ENCODE results near the gene RTTN.

RTTN gene

GRCh38 chr18:70069965-70070364, 135.5 kb downstream of the RTTN start:
- no peaks in the 10 kb centered on the region for H3K27me3 ChIP-seq (ENCODE audit: insufficient read depth, low read length)
- no peak overlapping the region for H3K4me3 ChIP-seq (ENCODE audit: low read length)
- H3K36me3 ChIP-seq (ENCODE audit: insufficient read depth, low read depth, low read length), result peaks cover 7% of the 10 kb centered on the region
- H3K27ac ChIP-seq (ENCODE audit: low read length), result no peak overlapping the region
- no peaks in the 10 kb centered on the region for H3K9me3 ChIP-seq (ENCODE audit: insufficient read depth, low read depth, low read length)
- no peaks in the 10 kb centered on the region for H3K4me1 ChIP-seq (ENCODE audit: insufficient read depth, low read length)
- no peak overlapping the region for H3K9ac ChIP-seq (ENCODE audit: low read depth, low read length)

DNA sequence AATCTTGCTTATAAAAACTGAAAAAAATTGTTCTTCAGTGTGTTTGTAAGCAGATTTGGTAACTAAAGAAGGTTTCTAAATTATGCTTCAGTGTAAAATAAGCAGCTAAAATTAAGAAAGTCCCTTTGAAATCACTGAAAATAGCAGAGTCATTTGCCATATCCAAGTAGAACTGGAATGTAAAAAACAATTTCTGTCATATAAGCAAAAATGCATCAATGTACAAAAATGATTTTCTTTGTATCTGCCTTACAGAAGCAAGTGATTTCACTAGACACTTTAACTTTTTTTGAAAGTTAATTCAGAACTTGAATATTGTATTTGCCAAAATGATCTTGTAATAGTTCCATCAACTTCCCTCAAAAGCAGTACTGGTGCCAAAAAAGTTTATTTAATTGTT, 136.1 kb downstream of the RTTN start:
- Histone ChIP-seq H3K4me1 (ENCODE audit: insufficient read depth, low read length) (no peaks in the 10 kb centered on the region), H3K27me3 (ENCODE audit: insufficient read depth, low read length) (no peaks in the 10 kb centered on the region), H3K27ac (ENCODE audit: low read length) (no peak overlapping the region), H3K9me3 (ENCODE audit: insufficient read depth, low read depth, low read length) (no peaks in the 10 kb centered on the region), H3K4me3 (ENCODE audit: low read length) (no peak overlapping the region), H3K36me3 (ENCODE audit: insufficient read depth, low read depth, low read length) (peaks cover 7% of the 10 kb centered on the region), H3K9ac (ENCODE audit: low read depth, low read length) (no peak overlapping the region)

DNA sequence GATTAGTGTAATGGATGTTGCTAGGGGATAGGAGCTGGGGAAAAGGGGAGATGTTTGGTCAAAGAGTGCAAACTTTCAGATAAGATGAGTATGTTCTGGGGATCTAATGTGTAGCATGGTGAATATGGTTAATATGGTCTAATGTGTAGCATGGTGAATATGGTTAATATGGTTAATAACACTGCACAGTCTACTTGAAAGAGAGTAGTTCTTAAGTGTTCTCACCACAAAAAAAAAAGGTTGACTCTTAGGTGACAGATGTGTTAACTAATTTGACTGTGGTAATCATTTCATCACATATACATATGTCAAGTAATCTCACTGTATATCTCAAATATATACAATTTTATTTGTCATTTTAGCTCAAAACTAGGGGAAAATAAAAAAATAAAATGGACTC, 136.5 kb downstream of the RTTN start:
- Histone ChIP-seq H3K27me3 (ENCODE audit: insufficient read depth, low read length) (no peaks in the 10 kb centered on the region), H3K27ac (ENCODE audit: low read length) (no peak overlapping the region), H3K36me3 (ENCODE audit: insufficient read depth, low read depth, low read length) (peaks cover 7% of the 10 kb centered on the region), H3K9me3 (ENCODE audit: insufficient read depth, low read depth, low read length) (no peaks in the 10 kb centered on the region), H3K4me1 (ENCODE audit: insufficient read depth, low read length) (no peaks in the 10 kb centered on the region), H3K4me3 (ENCODE audit: low read length) (no peak overlapping the region), H3K9ac (ENCODE audit: low read depth, low read length) (no peak overlapping the region)

- Histone ChIP-seq H3K27me3 (ENCODE audit: insufficient read depth, low read length) (no peaks in the 10 kb centered on the region), H3K27ac (ENCODE audit: low read length) (no peak overlapping the region), H3K9ac (ENCODE audit: low read depth, low read length) (no peak overlapping the region), H3K36me3 (ENCODE audit: insufficient read depth, low read depth, low read length) (peaks cover 10% of the 10 kb centered on the region; the same call in 1 of the 2 replicates), H3K4me1 (ENCODE audit: insufficient read depth, low read length) (no peaks in the 10 kb centered on the region), H3K9me3 (ENCODE audit: insufficient read depth, low read depth, low read length) (no peaks in the 10 kb centered on the region), H3K4me3 (ENCODE audit: low read length) (no peak overlapping the region)
These were observed 145.8 kb downstream of the RTTN start for GRCh38 chr18:70059684-70060083.

DNA sequence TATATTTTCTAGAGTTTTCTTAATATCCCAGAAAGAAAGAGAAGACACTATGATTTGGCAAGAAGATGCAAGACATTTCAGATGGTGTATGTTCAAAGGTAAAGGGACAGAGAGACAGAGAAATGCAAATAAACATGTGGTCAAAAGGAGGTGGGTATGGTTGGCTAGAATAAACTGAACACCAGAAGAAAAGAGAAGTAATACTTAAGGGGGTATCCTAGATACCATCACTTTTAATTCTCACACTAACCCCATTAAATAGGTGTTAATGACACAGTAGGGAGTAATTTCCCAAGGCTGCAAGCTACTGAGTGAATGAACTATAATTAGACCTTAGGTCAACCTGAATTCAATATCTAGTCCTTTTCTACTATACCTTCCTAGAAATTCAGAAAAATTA, 146.6 kb downstream of the RTTN start:
- no peak overlapping the region for H3K27ac ChIP-seq (ENCODE audit: low read length)
- H3K9ac ChIP-seq (ENCODE audit: low read depth, low read length), result no peak overlapping the region
- no peaks in the 10 kb centered on the region for H3K4me1 ChIP-seq (ENCODE audit: insufficient read depth, low read length)
- H3K36me3 ChIP-seq (ENCODE audit: insufficient read depth, low read depth, low read length), result peaks cover 10% of the 10 kb centered on the region; the same call in 1 of the 2 replicates
- H3K27me3 ChIP-seq (ENCODE audit: insufficient read depth, low read length), result no peaks in the 10 kb centered on the region
- no peak overlapping the region for H3K4me3 ChIP-seq (ENCODE audit: low read length)
- H3K9me3 ChIP-seq (ENCODE audit: insufficient read depth, low read depth, low read length), result no peaks in the 10 kb centered on the region

DNA sequence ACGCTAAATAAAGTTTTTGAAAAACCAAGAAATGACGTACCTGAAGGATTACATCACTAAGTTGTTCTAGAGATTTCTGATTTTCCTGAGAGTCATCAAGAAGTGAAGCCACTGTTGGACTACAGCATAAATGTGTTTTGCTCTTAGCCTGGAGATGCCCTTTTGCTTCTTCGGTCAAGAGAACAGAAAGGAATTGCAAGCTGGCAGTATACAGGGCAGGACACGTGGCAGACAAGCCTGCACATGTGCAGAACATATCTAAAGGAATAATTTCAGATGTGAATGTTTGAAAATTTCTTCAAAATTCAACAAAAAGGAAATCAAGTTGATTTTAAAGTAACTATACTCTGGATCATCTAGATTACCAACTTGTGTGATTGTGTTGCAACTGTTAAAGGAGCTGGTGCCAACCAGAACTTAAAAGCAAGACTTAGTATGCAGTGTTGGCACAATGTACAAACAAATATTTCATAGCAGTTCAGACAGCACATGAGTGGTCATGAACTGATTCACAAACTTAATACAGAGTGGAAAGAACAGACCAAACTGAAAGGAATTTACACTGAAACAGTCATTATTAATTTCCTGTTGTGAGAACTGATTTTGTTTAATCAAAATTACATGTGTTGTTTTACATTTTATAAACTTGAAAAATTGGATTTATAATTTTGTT, 157.4 kb downstream of the RTTN start:
- Histone ChIP-seq H3K9ac (ENCODE audit: low read depth, low read length) (no peak overlapping the region), H3K27ac (ENCODE audit: low read length) (no peak overlapping the region), H3K27me3 (ENCODE audit: insufficient read depth, low read length) (no peaks in the 10 kb centered on the region), H3K36me3 (ENCODE audit: insufficient read depth, low read depth, low read length) (no peaks in the 10 kb centered on the region; the same call in none of the 2 replicates), H3K4me3 (ENCODE audit: low read length) (no peak overlapping the region), H3K9me3 (ENCODE audit: insufficient read depth, low read depth, low read length) (no peaks in the 10 kb centered on the region), H3K4me1 (ENCODE audit: insufficient read depth, low read length) (no peaks in the 10 kb centered on the region)

DNA sequence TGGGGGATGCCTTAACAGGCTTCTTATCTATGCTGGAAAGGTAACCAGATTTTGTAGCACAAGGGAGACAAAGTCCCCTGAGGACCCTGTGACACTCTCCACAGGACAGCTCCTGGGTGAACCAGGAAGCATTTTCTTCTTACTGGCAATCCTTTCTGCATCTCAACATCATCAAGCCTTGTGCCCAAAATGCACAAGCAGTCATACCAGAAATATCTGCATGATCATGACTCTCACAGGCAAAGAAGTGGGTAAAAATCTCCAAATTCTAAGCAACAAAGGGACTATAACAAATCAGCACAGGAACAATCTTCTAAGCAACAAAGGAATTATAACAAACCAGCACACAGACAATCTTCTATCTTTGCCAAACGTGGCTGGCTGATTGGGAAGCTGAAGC, 158.7 kb downstream of the RTTN start:
- Histone ChIP-seq H3K4me1 (ENCODE audit: insufficient read depth, low read length) (no peaks in the 10 kb centered on the region), H3K4me3 (ENCODE audit: low read length) (no peak overlapping the region), H3K27me3 (ENCODE audit: insufficient read depth, low read length) (no peaks in the 10 kb centered on the region), H3K27ac (ENCODE audit: low read length) (no peak overlapping the region), H3K9me3 (ENCODE audit: insufficient read depth, low read depth, low read length) (no peaks in the 10 kb centered on the region), H3K36me3 (ENCODE audit: insufficient read depth, low read depth, low read length) (no peaks in the 10 kb centered on the region; the same call in 1 of the 2 replicates), H3K9ac (ENCODE audit: low read depth, low read length) (no peak overlapping the region)

DNA sequence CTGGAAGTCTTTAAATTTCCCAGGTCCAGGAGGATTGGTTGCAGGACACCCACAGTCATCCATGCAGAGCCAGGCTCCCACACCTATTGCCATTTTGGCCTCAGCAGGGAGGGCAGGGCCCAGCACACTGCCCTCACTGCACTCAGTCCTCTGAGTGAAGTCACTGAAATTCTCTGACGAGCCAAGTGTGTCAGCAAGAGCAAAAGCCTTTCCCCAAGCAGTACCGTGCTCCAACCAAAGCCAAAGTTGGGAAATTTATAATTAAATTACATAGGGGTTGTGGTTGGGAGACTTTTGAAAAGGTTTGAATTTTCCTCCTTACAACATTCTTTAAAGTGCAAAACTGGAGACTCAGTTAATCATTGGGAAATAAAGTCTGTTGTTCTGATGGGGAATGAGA, 159.3 kb downstream of the RTTN start:
- no peak overlapping the region for H3K4me3 ChIP-seq (ENCODE audit: low read length)
- no peak overlapping the region for H3K27ac ChIP-seq (ENCODE audit: low read length)
- no peaks in the 10 kb centered on the region for H3K9me3 ChIP-seq (ENCODE audit: insufficient read depth, low read depth, low read length)
- no peaks in the 10 kb centered on the region; the same call in 1 of the 2 replicates for H3K36me3 ChIP-seq (ENCODE audit: insufficient read depth, low read depth, low read length)
- H3K4me1 ChIP-seq (ENCODE audit: insufficient read depth, low read length), result no peaks in the 10 kb centered on the region
- H3K27me3 ChIP-seq (ENCODE audit: insufficient read depth, low read length), result no peaks in the 10 kb centered on the region
- no peak overlapping the region for H3K9ac ChIP-seq (ENCODE audit: low read depth, low read length)

GRCh38 chr18:70044632-70045031, 160.9 kb downstream of the RTTN start:
- Histone ChIP-seq H3K27ac (ENCODE audit: low read length) (no peak overlapping the region), H3K27me3 (ENCODE audit: insufficient read depth, low read length) (no peaks in the 10 kb centered on the region), H3K9me3 (ENCODE audit: insufficient read depth, low read depth, low read length) (no peaks in the 10 kb centered on the region), H3K4me1 (ENCODE audit: insufficient read depth, low read length) (no peaks in the 10 kb centered on the region), H3K9ac (ENCODE audit: low read depth, low read length) (no peak overlapping the region), H3K4me3 (ENCODE audit: low read length) (no peak overlapping the region), H3K36me3 (ENCODE audit: insufficient read depth, low read depth, low read length) (no peaks in the 10 kb centered on the region; the same call in 1 of the 2 replicates)

GRCh38 chr18:70041459-70042050, 163.9 kb downstream of the RTTN start:
- Histone ChIP-seq H3K9me3 (ENCODE audit: insufficient read depth, low read depth, low read length) (no peaks in the 10 kb centered on the region), H3K4me3 (ENCODE audit: low read length) (no peak overlapping the region), H3K9ac (ENCODE audit: low read depth, low read length) (no peak overlapping the region), H3K4me1 (ENCODE audit: insufficient read depth, low read length) (no peaks in the 10 kb centered on the region), H3K27me3 (ENCODE audit: insufficient read depth, low read length) (no peaks in the 10 kb centered on the region), H3K27ac (ENCODE audit: low read length) (no peak overlapping the region), H3K36me3 (ENCODE audit: insufficient read depth, low read depth, low read length) (no peaks in the 10 kb centered on the region)

DNA sequence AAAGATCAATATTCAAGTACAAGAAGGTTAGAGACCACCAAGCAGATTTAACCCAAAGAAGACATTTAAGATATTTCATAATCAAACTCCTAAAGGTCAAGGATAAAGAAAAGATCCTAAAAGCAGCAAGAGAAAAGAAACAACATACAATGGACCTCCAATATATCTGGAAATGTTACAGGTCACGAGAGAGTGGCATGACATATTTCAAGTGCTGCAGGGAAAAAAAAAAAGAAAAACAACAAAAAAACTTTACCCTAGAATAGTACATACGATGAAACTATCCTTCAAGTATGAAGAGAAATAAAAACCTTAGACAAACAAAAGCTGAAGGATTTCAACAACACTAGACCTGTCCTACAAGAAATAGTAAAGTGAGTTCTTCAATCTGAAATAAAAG, 166.3 kb downstream of the RTTN start:
- no peaks in the 10 kb centered on the region for H3K4me1 ChIP-seq (ENCODE audit: insufficient read depth, low read length)
- no peak overlapping the region for H3K27ac ChIP-seq (ENCODE audit: low read length)
- H3K4me3 ChIP-seq (ENCODE audit: low read length), result no peak overlapping the region
- H3K9me3 ChIP-seq (ENCODE audit: insufficient read depth, low read depth, low read length), result no peaks in the 10 kb centered on the region
- no peak overlapping the region for H3K9ac ChIP-seq (ENCODE audit: low read depth, low read length)
- H3K27me3 ChIP-seq (ENCODE audit: insufficient read depth, low read length), result no peaks in the 10 kb centered on the region
- H3K36me3 ChIP-seq (ENCODE audit: insufficient read depth, low read depth, low read length), result no peaks in the 10 kb centered on the region

DNA sequence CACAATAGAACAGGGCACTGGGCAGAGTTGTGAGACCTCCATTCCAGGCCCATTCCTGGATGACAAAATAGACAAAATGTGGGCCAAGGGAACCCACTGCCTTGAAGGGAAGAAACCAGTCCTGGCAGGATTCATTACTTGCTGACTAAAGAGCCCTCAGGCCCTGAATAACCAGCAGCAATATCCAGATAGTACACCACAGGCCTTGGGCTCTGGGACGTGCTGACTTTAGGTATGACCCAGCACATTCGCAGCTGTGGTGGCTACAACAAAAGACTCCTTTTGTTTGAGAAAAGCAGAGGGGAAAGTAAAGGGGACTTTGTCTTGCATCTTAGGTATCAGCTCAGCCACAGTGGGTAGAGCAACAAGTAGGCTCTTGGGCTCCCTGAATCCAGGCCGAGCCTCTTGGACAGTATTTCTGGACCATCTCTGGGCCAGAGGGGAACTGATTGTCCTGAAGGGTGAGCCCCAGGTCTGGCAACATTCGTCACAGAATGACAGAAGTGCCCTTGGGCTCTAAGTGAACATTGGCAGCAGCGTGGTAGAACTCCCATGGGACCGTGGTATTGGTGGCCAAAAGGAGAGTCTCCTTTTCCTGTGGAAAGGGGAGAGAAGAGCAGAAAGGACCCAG, 167.9 kb downstream of the RTTN start:
- H3K36me3 ChIP-seq (ENCODE audit: insufficient read depth, low read depth, low read length), result no peaks in the 10 kb centered on the region
- H3K9me3 ChIP-seq (ENCODE audit: insufficient read depth, low read depth, low read length), result no peaks in the 10 kb centered on the region
- H3K27me3 ChIP-seq (ENCODE audit: insufficient read depth, low read length), result no peaks in the 10 kb centered on the region
- H3K27ac ChIP-seq (ENCODE audit: low read length), result no peak overlapping the region
- no peaks in the 10 kb centered on the region for H3K4me1 ChIP-seq (ENCODE audit: insufficient read depth, low read length)
- H3K9ac ChIP-seq (ENCODE audit: low read depth, low read length), result no peak overlapping the region
- no peak overlapping the region for H3K4me3 ChIP-seq (ENCODE audit: low read length)

All from iPS-20b (cell line).